Stimulated activated CD4-positive, alpha-beta T cell treated with anti-CD3 and anti-CD28 coated beads, Interleukin-4, amount 100 ng/mL, for 4 hours (primary cell): ENCODE data around the gene PPM1H.
"Not testable (repeated sequence)": the region's sequence is repeated elsewhere in the genome, so short reads cannot be mapped to it uniquely, and the experiment has no call there.

Source experiments
- DNase-seq, 2 experiments: peaks; one replicate each; pipeline ENCODE4 v3.0.0-alpha.2; 2020

PPM1H gene

GRCh38 chr12:62907078-62907477, 27.9 kb downstream of the PPM1H start:
- no peak for DNase-seq

- no peak for DNase-seq
Observed at GRCh38 chr12:62903151-62903550, 31.8 kb downstream of the PPM1H start.

- DNase-seq, result no peak
Observed at GRCh38 chr12:62900686-62901272, 34.2 kb downstream of the PPM1H start.

GRCh38 chr12:62899568-62900390, 35.2 kb downstream of the PPM1H start:
- no peak for DNase-seq

GRCh38 chr12:62898526-62898925, 36.4 kb downstream of the PPM1H start:
- no peak for DNase-seq

- DNase-seq, result no peak
Observed at GRCh38 chr12:62895351-62895877, 39.5 kb downstream of the PPM1H start.

- no peak for DNase-seq
Observed at GRCh38 chr12:62893276-62893675, 41.7 kb downstream of the PPM1H start.

- DNase-seq, result no peak
Observed at GRCh38 chr12:62891805-62892549, 43.0 kb downstream of the PPM1H start.

- DNase-seq, result no peak
Observed at GRCh38 chr12:62888454-62889110, 46.4 kb downstream of the PPM1H start.

GRCh38 chr12:62886796-62887195, 48.2 kb downstream of the PPM1H start:
- DNase-seq, result no peak

- DNase-seq, result no peak
Observed at GRCh38 chr12:62885242-62885641, 49.7 kb downstream of the PPM1H start.

GRCh38 chr12:62884832-62885231, 50.1 kb downstream of the PPM1H start:
- DNase-seq, result not testable (repeated sequence)

- no peak for DNase-seq
Observed at GRCh38 chr12:62882696-62883095, 52.3 kb downstream of the PPM1H start.

GRCh38 chr12:62882140-62882539, 52.8 kb downstream of the PPM1H start:
- DNase-seq, result no peak

GRCh38 chr12:62879691-62880090, 55.3 kb downstream of the PPM1H start:
- DNase-seq, result no peak

GRCh38 chr12:62879228-62879627, 55.7 kb downstream of the PPM1H start:
- not testable (repeated sequence) for DNase-seq

- DNase-seq, result no peak
Observed at GRCh38 chr12:62878211-62878610, 56.7 kb downstream of the PPM1H start.

- DNase-seq, result no peak
Observed at GRCh38 chr12:62876938-62877548, 57.9 kb downstream of the PPM1H start.

- no peak for DNase-seq
Observed at GRCh38 chr12:62873826-62874448, 61.0 kb downstream of the PPM1H start.

GRCh38 chr12:62873116-62873825, 61.7 kb downstream of the PPM1H start:
- no peak for DNase-seq

- DNase-seq, result no peak
Observed at GRCh38 chr12:62868820-62869219, 66.1 kb downstream of the PPM1H start.
